Stimulated activated CD8-positive, alpha-beta memory T cell treated with anti-CD3 and anti-CD28 coated beads, Interleukin-12 subunit alpha, Interleukin-12 subunit beta, amount 100 ng/mL, for 1 hour (primary cell): Measurements from ENCODE around the gene SLX4IP.

Source experiments
- DNase-seq: peaks from one replicate; pipeline ENCODE4 v3.0.0-alpha.2; 2020; ENCODE audit warnings: low read depth

Gene SLX4IP

GRCh38 chr20:10497283-10497682, 62.2 kb downstream of the SLX4IP start:
- no peak for DNase-seq

- no peak for DNase-seq
Observed at GRCh38 chr20:10497791-10498190, 62.7 kb downstream of the SLX4IP start.

- no peak for DNase-seq
Observed at GRCh38 chr20:10498200-10498599, 63.1 kb downstream of the SLX4IP start.

GRCh38 chr20:10501402-10501801, 66.3 kb downstream of the SLX4IP start:
- peak; percentile 6 for DNase-seq

GRCh38 chr20:10502098-10502526, 67.0 kb downstream of the SLX4IP start:
- DNase-seq, result no peak

- DNase-seq, result no peak
Observed at GRCh38 chr20:10504608-10504993, 69.5 kb downstream of the SLX4IP start.

GRCh38 chr20:10504994-10505730, 70.1 kb downstream of the SLX4IP start:
- DNase-seq, result no peak

- DNase-seq, result no peak
Observed at GRCh38 chr20:10505827-10506226, 70.7 kb downstream of the SLX4IP start.

GRCh38 chr20:10507052-10507451, 71.9 kb downstream of the SLX4IP start:
- DNase-seq, result no peak

GRCh38 chr20:10508060-10508459, 73.0 kb downstream of the SLX4IP start:
- no peak for DNase-seq

- no peak for DNase-seq
Observed at GRCh38 chr20:10508468-10509251, 73.6 kb downstream of the SLX4IP start.

GRCh38 chr20:10509376-10509775, 74.3 kb downstream of the SLX4IP start:
- DNase-seq, result no peak

GRCh38 chr20:10510216-10510615, 75.1 kb downstream of the SLX4IP start:
- DNase-seq, result no peak

GRCh38 chr20:10511170-10511508, 76.0 kb downstream of the SLX4IP start:
- no peak for DNase-seq

- peak; percentile 57 for DNase-seq
Observed at GRCh38 chr20:10511509-10512251, 76.6 kb downstream of the SLX4IP start.

GRCh38 chr20:10513061-10513460, 78.0 kb downstream of the SLX4IP start:
- no peak for DNase-seq

- no peak for DNase-seq
Observed at GRCh38 chr20:10513931-10514575, 78.9 kb downstream of the SLX4IP start.

- no peak for DNase-seq
Observed at GRCh38 chr20:10516529-10516928, 81.4 kb downstream of the SLX4IP start.

GRCh38 chr20:10519361-10520046, 84.4 kb downstream of the SLX4IP start:
- no peak for DNase-seq

- no peak for DNase-seq
Observed at GRCh38 chr20:10520528-10520927, 85.4 kb downstream of the SLX4IP start.

GRCh38 chr20:10521068-10521831, 86.1 kb downstream of the SLX4IP start:
- no peak for DNase-seq
